Endothelial cell (in vitro differentiated cells): ENCODE results near the gene ZBTB40. TPM values are rescaled to one million over a fixed set of nuclear protein-coding genes. Genes with fewer than 3 reads are reported as not detected.

Experiments used
- DNase-seq: peaks from one replicate; pipeline ENCODE4 v3.0.0; 2021; ENCODE audit warnings: low spot score
- H3K27ac Mint-ChIP-seq: one replicate; pipeline ENCODE4 v1.8.0; 2021; ENCODE audit warnings: mixed read lengths, inconsistent platforms; ENCODE audit not compliant: unreplicated experiment
- H3K27me3 Mint-ChIP-seq: one replicate; pipeline ENCODE4 v1.8.0; 2021; ENCODE audit warnings: mild to moderate bottlenecking, moderate library complexity, mixed read lengths, inconsistent platforms; ENCODE audit not compliant: unreplicated experiment
- H3K36me3 Mint-ChIP-seq: one replicate; pipeline ENCODE4 v1.8.0; 2021; ENCODE audit warnings: mild to moderate bottlenecking, low read depth, mixed read lengths, inconsistent platforms; ENCODE audit not compliant: unreplicated experiment
- H3K4me1 Mint-ChIP-seq: one replicate; pipeline ENCODE4 v1.8.0; 2021; ENCODE audit warnings: mild to moderate bottlenecking, mixed read lengths, inconsistent platforms; ENCODE audit not compliant: unreplicated experiment
- H3K4me3 Mint-ChIP-seq: one replicate; pipeline ENCODE4 v1.8.0; 2021; ENCODE audit warnings: mild to moderate bottlenecking, mixed read lengths, inconsistent platforms; ENCODE audit not compliant: unreplicated experiment
- H3K9me3 Mint-ChIP-seq: one replicate; pipeline ENCODE4 v1.8.0; 2021; ENCODE audit warnings: mixed read lengths, inconsistent platforms; ENCODE audit not compliant: unreplicated experiment
- CTCF ChIP-seq: fragments of 200-600 bp; sonication (generic); IDR thresholded peaks from one replicate; pipeline ENCODE4 v1.5.0; 2021; ENCODE audit warnings: antibody characterized with exemption; ENCODE audit not compliant: unreplicated experiment
- total RNA-seq: library from RNA; stranded (reverse); fragmentation: NEBNext Ultra II Directional; extraction: Animal tissue kit (Norgen Biotek cat#: 25700); gene quantifications from one replicate; pipeline ENCODE4 v1.2.1, GENCODE V29; 2021; ENCODE audit not compliant: unreplicated experiment

ZBTB40 gene
- total RNA-seq, 1 donor from 2014 or later, result 18.9 TPM

GRCh38 chr1:22442212-22442894, 9.3 kb upstream of the ZBTB40 start:
- Mint-ChIP-seq H3K27ac (no peak overlapping the region), H3K9me3 (no peaks in the 10 kb centered on the region), H3K36me3 (no peaks in the 10 kb centered on the region), H3K27me3 (peaks cover 5% of the 10 kb centered on the region), H3K4me1 (no peaks in the 10 kb centered on the region), H3K4me3 (no peak overlapping the region)
- no peak for TF ChIP-seq CTCF
- DNase-seq, result no peak

GRCh38 chr1:22443332-22443731, 8.3 kb upstream of the ZBTB40 start:
- no peaks in the 10 kb centered on the region for H3K9me3 Mint-ChIP-seq
- H3K27me3 Mint-ChIP-seq, result peaks cover 5% of the 10 kb centered on the region
- H3K27ac Mint-ChIP-seq, result no peak overlapping the region
- no peak overlapping the region for H3K4me3 Mint-ChIP-seq
- H3K36me3 Mint-ChIP-seq, result no peaks in the 10 kb centered on the region
- no peaks in the 10 kb centered on the region for H3K4me1 Mint-ChIP-seq
- no peak for DNase-seq
- no peak for TF ChIP-seq CTCF

- Mint-ChIP-seq H3K9me3 (no peaks in the 10 kb centered on the region), H3K27me3 (peaks cover 5% of the 10 kb centered on the region), H3K4me1 (no peaks in the 10 kb centered on the region), H3K36me3 (no peaks in the 10 kb centered on the region), H3K4me3 (no peak overlapping the region), H3K27ac (no peak overlapping the region)
- no peak for DNase-seq
- no peak for TF ChIP-seq CTCF
Observed at GRCh38 chr1:22444856-22445255, 6.8 kb upstream of the ZBTB40 start.

- H3K4me1 Mint-ChIP-seq, result peaks cover 5% of the 10 kb centered on the region
- no peak for TF ChIP-seq CTCF
- no peak for DNase-seq
- no peaks in the 10 kb centered on the region for H3K9me3 Mint-ChIP-seq
- no peak overlapping the region for H3K27ac Mint-ChIP-seq
- H3K4me3 Mint-ChIP-seq, result no peak overlapping the region
- peaks cover 7% of the 10 kb centered on the region for H3K27me3 Mint-ChIP-seq
- no peaks in the 10 kb centered on the region for H3K36me3 Mint-ChIP-seq
Observed at GRCh38 chr1:22447621-22448111, 4.0 kb upstream of the ZBTB40 start.

GRCh38 chr1:22449636-22450035, 2.0 kb upstream of the ZBTB40 start:
- DNase-seq, result no peak
- no peak for TF ChIP-seq CTCF
- H3K9me3 Mint-ChIP-seq, result no peaks in the 10 kb centered on the region
- peaks cover 7% of the 10 kb centered on the region for H3K27me3 Mint-ChIP-seq
- H3K36me3 Mint-ChIP-seq, result no peaks in the 10 kb centered on the region
- peaks cover 16% of the 10 kb centered on the region for H3K4me1 Mint-ChIP-seq
- no peak overlapping the region for H3K27ac Mint-ChIP-seq
- H3K4me3 Mint-ChIP-seq, result no peak overlapping the region
